ENCODE results near the gene MTF1. TPM values are rescaled to one million over a fixed set of nuclear protein-coding genes. Genes with fewer than 3 reads are reported as not detected.
A peak's percentile ranks its signal among the peaks of the same experiment; 100 is the strongest.
"Not testable (repeated sequence)": the region's sequence is repeated elsewhere in the genome, so short reads cannot be mapped to it uniquely, and the experiment has no call there.

The MTF1 gene
- total RNA-seq: 10 to 100 TPM; 38.0 to 39.1 TPM
- polyA plus RNA-seq: 21.3 TPM

DNA sequence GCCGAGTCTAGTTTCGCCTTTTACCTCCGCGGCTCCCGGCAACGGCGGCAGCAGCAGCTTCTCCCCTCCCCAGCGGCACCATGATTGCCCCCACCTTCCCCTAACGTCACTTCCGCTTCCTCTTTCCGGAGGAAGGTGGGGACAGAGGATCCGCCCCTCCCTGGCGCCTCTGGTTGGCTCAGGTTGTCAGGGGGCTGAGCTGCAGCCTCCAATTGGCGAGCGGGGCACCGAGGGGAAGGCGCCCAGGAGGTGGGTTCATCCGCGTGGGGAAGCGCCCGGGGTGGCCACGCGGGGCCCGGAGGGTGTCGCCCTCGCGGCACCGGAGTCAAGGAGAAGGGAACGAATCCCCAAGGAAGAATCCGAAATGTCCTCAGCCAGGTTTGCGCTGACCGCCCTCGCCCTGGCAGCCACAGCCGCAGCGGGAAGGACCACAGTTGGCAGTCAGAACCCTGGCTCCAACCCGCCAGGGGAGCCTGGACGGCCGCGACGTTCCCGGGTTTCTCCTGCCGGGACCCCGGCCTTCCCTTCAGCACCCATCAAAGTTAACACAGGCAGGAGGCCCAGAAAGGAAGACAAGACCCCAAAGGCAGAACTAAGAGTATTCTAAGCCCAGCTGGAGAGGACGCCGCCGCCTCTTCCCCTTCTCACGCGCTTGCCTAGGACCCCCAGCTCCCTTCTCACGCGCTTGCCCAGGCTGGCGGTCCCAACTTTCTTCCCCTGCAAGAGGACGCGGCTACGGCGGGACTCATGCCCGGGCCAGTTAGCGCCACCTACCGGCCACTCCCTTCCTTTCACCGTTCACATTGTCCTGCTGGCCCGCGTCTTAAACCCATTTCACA is at the start of gene MTF1:
Gene MTF1, minus strand, starts transcription at position 86 of the 839 bp plus-strand sequence. CDS start 1,934 bp downstream, outside the sequence.
- DNase-seq: peak; percentile 95 to 98 (median 97)
- H3K4me1 Mint-ChIP-seq: peaks cover 29 to 39% (median 36%) of the 10 kb centered on the region in 3 donors
- Histone ChIP-seq H3K4me1 (ENCODE audit: insufficient read depth, low read length) (peaks cover 24% of the 10 kb centered on the region), H3K36me3 (ENCODE audit: insufficient read depth, low read length) (peaks cover 13% of the 10 kb centered on the region), H3K4me3 (ENCODE audit: low read length) (peak within 1 kb of the TSS; percentile 89), H3K9me3 (ENCODE audit: low read length) (no peaks in the 10 kb centered on the region), H3K27me3 (ENCODE audit: insufficient read depth, low read length, poor library complexity, severe bottlenecking) (no peaks in the 10 kb centered on the region), H3K27ac (ENCODE audit: low read depth, low read length) (peak within 1 kb of the TSS; percentile 94)
- no peaks in the 10 kb centered on the region for H3K27me3 Mint-ChIP-seq
- H3K36me3 Mint-ChIP-seq: peaks cover 5 to 48% (median 13%) of the 10 kb centered on the region in 3 donors
- peak within 1 kb of the TSS; percentile 77 to 99 (median 97) for H3K27ac Mint-ChIP-seq
- ChIA-PET POLR2A (interaction anchor here (0.6 to 2.5 kb wide), 6 partner anchors 8 to 1164 kb away, joined by 3 to 11 read pairs (median 3); partner anchors contain the start of genes C1orf122, SNIP1 and YRDC), CTCF (interaction anchor here (0.8 to 2.9 kb wide), 30 partner anchors 9 to 385 kb away, joined by 3 to 20 read pairs (median 4); partner anchors contain the start of genes C1orf122, MEAF6, SF3A3 and UTP11)
- no peaks in the 10 kb centered on the region for H3K9me3 Mint-ChIP-seq
- H3K4me3 Mint-ChIP-seq: peak within 1 kb of the TSS; percentile 89 to 99 (median 97)

- CTCF ChIA-PET; DNase-seq; H3K4me3 Mint-ChIP-seq; POLR2A ChIA-PET; H3K4me3 ChIP-seq (ENCODE audit: low read length); H3K36me3 ChIP-seq (ENCODE audit: insufficient read depth, low read length); H3K27ac ChIP-seq (ENCODE audit: low read depth, low read length); H3K9me3 ChIP-seq (ENCODE audit: low read length); H3K27me3 ChIP-seq (ENCODE audit: insufficient read depth, low read length, poor library complexity, severe bottlenecking); H3K4me1 ChIP-seq (ENCODE audit: insufficient read depth, low read length); H3K27me3 Mint-ChIP-seq: not testable (repeated sequence)
- H3K9me3 Mint-ChIP-seq: peaks cover 0 to 12% (median 2%) of the 10 kb centered on the region in 5 donors
- peaks cover 10 to 30% (median 28%) of the 10 kb centered on the region in 3 donors for H3K36me3 Mint-ChIP-seq
- H3K4me1 Mint-ChIP-seq: peaks cover 9 to 15% (median 9%) of the 10 kb centered on the region in 3 donors
- H3K27ac Mint-ChIP-seq: peak overlapping the region in 2 of 8 donors; percentile 2 to 13
Measured at GRCh38 chr1:37908531-37908930, 49.1 kb upstream of the MTF1 start.

GRCh38 chr1:37907416-37908125 is 48.2 kb upstream of the MTF1 start:
- H3K9me3 ChIP-seq (ENCODE audit: low read length); H3K4me3 Mint-ChIP-seq; H3K4me3 ChIP-seq (ENCODE audit: low read length); H3K27me3 ChIP-seq (ENCODE audit: insufficient read depth, low read length, poor library complexity, severe bottlenecking); DNase-seq; POLR2A ChIA-PET; H3K4me1 ChIP-seq (ENCODE audit: insufficient read depth, low read length); H3K36me3 ChIP-seq (ENCODE audit: insufficient read depth, low read length); CTCF ChIA-PET; H3K27ac ChIP-seq (ENCODE audit: low read depth, low read length); H3K27me3 Mint-ChIP-seq: not testable (repeated sequence)
- Mint-ChIP-seq H3K4me1 (peaks cover 9 to 15% (median 9%) of the 10 kb centered on the region in 3 donors), H3K9me3 (peaks cover 0 to 12% (median 2%) of the 10 kb centered on the region in 5 donors), H3K36me3 (peaks cover 10 to 30% (median 28%) of the 10 kb centered on the region in 3 donors), H3K27ac (peak overlapping the region in 1 of 8 donors; percentile 7)

- H3K27me3 ChIP-seq (ENCODE audit: insufficient read depth, low read length, poor library complexity, severe bottlenecking); DNase-seq; H3K4me3 Mint-ChIP-seq; CTCF ChIA-PET; H3K4me3 ChIP-seq (ENCODE audit: low read length); H3K36me3 ChIP-seq (ENCODE audit: insufficient read depth, low read length); POLR2A ChIA-PET; H3K27ac ChIP-seq (ENCODE audit: low read depth, low read length); H3K4me1 ChIP-seq (ENCODE audit: insufficient read depth, low read length); H3K27me3 Mint-ChIP-seq; H3K9me3 ChIP-seq (ENCODE audit: low read length): not testable (repeated sequence)
- Mint-ChIP-seq H3K36me3 (peaks cover 12 to 32% (median 30%) of the 10 kb centered on the region in 3 donors), H3K9me3 (peaks cover 0 to 12% (median 2%) of the 10 kb centered on the region in 5 donors), H3K4me1 (peaks cover 15 to 20% (median 17%) of the 10 kb centered on the region in 3 donors), H3K27ac (peak overlapping the region in 1 of 8 donors; percentile 4)
Measured at GRCh38 chr1:37906591-37906990, 47.2 kb upstream of the MTF1 start.

DNA sequence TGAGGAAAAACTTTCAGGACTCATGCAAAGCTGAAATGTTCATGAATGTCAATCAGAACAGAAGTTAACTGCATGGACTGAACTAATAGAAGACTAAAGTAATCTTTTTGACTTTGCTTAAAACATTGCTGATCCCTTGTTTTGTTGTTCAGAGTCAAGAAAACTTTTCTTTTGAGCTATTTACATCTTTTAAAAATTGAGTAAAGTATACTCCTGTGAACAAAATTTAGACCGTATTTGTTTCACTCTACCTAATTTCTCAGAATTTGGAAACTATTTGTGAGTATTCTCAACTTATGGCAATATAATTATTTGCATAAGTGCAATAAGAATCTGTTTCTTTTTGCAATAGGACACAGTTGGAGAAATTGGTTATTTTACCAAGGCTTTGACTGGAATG is 46.3 kb upstream of the MTF1 start:
- Histone ChIP-seq H3K9me3 (ENCODE audit: low read length) (no peaks in the 10 kb centered on the region), H3K4me3 (ENCODE audit: low read length) (no peak overlapping the region), H3K36me3 (ENCODE audit: insufficient read depth, low read length) (peaks cover 5% of the 10 kb centered on the region), H3K4me1 (ENCODE audit: insufficient read depth, low read length) (no peaks in the 10 kb centered on the region), H3K27me3 (ENCODE audit: insufficient read depth, low read length, poor library complexity, severe bottlenecking) (no peaks in the 10 kb centered on the region), H3K27ac (ENCODE audit: low read depth, low read length) (no peak overlapping the region)
- H3K27ac Mint-ChIP-seq: no peak overlapping the region
- DNase-seq: no peak
- ChIA-PET POLR2A (no interaction called here), CTCF (no interaction called here)
- H3K36me3 Mint-ChIP-seq: peaks cover 12 to 38% (median 30%) of the 10 kb centered on the region in 3 donors
- peaks cover 0 to 12% (median 2%) of the 10 kb centered on the region in 5 donors for H3K9me3 Mint-ChIP-seq
- H3K27me3 Mint-ChIP-seq: peaks cover 0 to 1% of the 10 kb centered on the region in 2 donors
- no peak overlapping the region for H3K4me3 Mint-ChIP-seq
- peaks cover 21 to 26% (median 23%) of the 10 kb centered on the region in 3 donors for H3K4me1 Mint-ChIP-seq

DNA sequence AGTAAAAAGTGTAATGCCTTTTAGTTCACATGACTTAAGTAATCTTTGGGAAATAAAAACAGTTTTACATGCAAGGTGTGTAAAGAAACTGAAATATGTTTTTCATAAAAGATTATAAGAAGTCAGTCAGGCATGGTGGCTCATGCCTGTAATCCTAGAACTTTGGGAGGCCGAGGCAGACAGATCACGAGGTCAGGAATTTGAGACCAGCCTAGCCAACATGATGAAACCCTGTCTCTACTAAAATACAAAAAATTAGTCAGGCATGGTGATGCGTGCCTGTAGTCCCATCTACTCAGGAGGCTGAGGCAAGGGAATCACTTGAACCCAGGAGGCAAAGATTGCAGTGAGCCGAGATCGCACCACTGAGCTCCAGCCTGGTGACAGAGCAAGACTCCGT is 44.5 kb upstream of the MTF1 start:
- H3K36me3 Mint-ChIP-seq: peaks cover 12 to 32% (median 21%) of the 10 kb centered on the region in 3 donors
- POLR2A ChIA-PET: not testable (repeated sequence)

GRCh38 chr1:37902983-37903382 is 43.6 kb upstream of the MTF1 start:
- H3K27me3 ChIP-seq (ENCODE audit: insufficient read depth, low read length, poor library complexity, severe bottlenecking): no peaks in the 10 kb centered on the region
- Mint-ChIP-seq H3K36me3 (peaks cover 10 to 28% (median 14%) of the 10 kb centered on the region in 3 donors), H3K4me1 (peaks cover 14 to 18% (median 14%) of the 10 kb centered on the region in 3 donors), H3K27me3 (peaks cover 0 to 1% of the 10 kb centered on the region in 2 donors), H3K27ac (peak overlapping the region in 1 of 8 donors; percentile 4), H3K4me3 (no peak overlapping the region), H3K9me3 (peaks cover 0 to 12% (median 0%) of the 10 kb centered on the region in 5 donors)
- DNase-seq: no peak
- CTCF ChIA-PET: no interaction called here
- no peak overlapping the region for H3K27ac ChIP-seq (ENCODE audit: low read depth, low read length)
- POLR2A ChIA-PET: no interaction called here
- H3K36me3 ChIP-seq (ENCODE audit: insufficient read depth, low read length): peaks cover 5% of the 10 kb centered on the region
- no peaks in the 10 kb centered on the region for H3K4me1 ChIP-seq (ENCODE audit: insufficient read depth, low read length)
- H3K4me3 ChIP-seq (ENCODE audit: low read length): no peak overlapping the region
- no peaks in the 10 kb centered on the region for H3K9me3 ChIP-seq (ENCODE audit: low read length)

More for the DNA sequence above, 44.5 kb upstream of the MTF1 start:
- H3K27me3 Mint-ChIP-seq; H3K27me3 ChIP-seq (ENCODE audit: insufficient read depth, low read length, poor library complexity, severe bottlenecking); CTCF ChIA-PET; H3K27ac ChIP-seq (ENCODE audit: low read depth, low read length); H3K4me3 ChIP-seq (ENCODE audit: low read length); H3K36me3 ChIP-seq (ENCODE audit: insufficient read depth, low read length); H3K4me3 Mint-ChIP-seq; H3K9me3 ChIP-seq (ENCODE audit: low read length); DNase-seq; H3K4me1 ChIP-seq (ENCODE audit: insufficient read depth, low read length); H3K27ac Mint-ChIP-seq: not testable (repeated sequence)
- Mint-ChIP-seq H3K4me1 (peaks cover 19 to 23% (median 21%) of the 10 kb centered on the region in 3 donors), H3K9me3 (peaks cover 0 to 12% (median 2%) of the 10 kb centered on the region in 5 donors)

- H3K9me3 Mint-ChIP-seq: peaks cover 0 to 7% (median 0%) of the 10 kb centered on the region in 5 donors
- ChIA-PET POLR2A (no interaction called here), CTCF (no interaction called here)
- H3K9me3 ChIP-seq (ENCODE audit: low read length): no peaks in the 10 kb centered on the region
- H3K27ac ChIP-seq (ENCODE audit: low read depth, low read length): no peak overlapping the region
- H3K36me3 Mint-ChIP-seq: peaks cover 3 to 21% (median 5%) of the 10 kb centered on the region in 3 donors
- H3K27me3 ChIP-seq (ENCODE audit: insufficient read depth, low read length, poor library complexity, severe bottlenecking): no peaks in the 10 kb centered on the region
- H3K27me3 Mint-ChIP-seq: no peaks in the 10 kb centered on the region
- no peak overlapping the region for H3K4me3 ChIP-seq (ENCODE audit: low read length)
- no peaks in the 10 kb centered on the region for H3K4me1 ChIP-seq (ENCODE audit: insufficient read depth, low read length)
- H3K4me1 Mint-ChIP-seq: peaks cover 11 to 14% (median 13%) of the 10 kb centered on the region in 3 donors
- peak overlapping the region in 7 of 8 donors; percentile 29 to 91 (median 84) for H3K27ac Mint-ChIP-seq
- peak overlapping the region in 1 of 7 donors; percentile 16 for H3K4me3 Mint-ChIP-seq
- peaks cover 5% of the 10 kb centered on the region for H3K36me3 ChIP-seq (ENCODE audit: insufficient read depth, low read length)
- DNase-seq: no peak
Measured at GRCh38 chr1:37901893-37902225, 42.5 kb upstream of the MTF1 start.

Measured in CD8-positive, alpha-beta memory T cell (primary cell).